ENCODE data around the gene PAOX.
"Not testable (repeated sequence)": the region's sequence is repeated elsewhere in the genome, so short reads cannot be mapped to it uniquely, and the experiment has no call there.

PAOX gene

DNA sequence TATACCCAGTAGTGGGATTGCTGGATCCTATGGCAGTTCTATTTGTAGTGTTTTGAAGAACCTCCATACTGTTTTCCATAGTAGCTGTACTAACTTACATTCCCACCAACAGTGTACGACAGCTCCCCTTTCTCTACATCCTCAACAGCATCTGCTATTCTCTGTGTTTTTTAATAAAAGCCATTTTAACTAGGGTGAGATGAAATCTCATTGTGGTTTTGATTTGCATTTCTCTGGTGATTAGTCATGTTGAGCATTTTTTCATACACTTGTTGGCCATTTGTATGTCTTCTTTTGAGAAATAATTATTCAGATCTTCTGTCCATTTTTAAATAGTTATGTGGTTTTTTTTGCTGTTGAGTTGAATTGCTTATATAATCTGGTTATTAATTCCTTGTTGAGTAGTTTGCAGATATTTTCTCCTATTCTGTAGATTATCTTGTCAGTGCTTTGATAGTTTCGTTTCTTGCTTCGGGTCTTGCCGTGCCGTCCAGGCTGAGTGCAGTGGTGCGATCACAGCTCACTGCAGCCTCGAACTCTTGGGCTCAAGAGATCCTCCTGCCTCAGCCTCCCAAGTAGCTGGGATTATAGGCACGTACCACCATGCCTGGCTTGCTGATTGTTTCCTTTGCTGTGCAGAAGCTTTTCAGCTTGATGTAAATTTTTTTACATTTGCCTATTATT, 26.9 kb downstream of the PAOX start:
- DNase-seq (ENCODE audit: low spot score) = no peak

DNA sequence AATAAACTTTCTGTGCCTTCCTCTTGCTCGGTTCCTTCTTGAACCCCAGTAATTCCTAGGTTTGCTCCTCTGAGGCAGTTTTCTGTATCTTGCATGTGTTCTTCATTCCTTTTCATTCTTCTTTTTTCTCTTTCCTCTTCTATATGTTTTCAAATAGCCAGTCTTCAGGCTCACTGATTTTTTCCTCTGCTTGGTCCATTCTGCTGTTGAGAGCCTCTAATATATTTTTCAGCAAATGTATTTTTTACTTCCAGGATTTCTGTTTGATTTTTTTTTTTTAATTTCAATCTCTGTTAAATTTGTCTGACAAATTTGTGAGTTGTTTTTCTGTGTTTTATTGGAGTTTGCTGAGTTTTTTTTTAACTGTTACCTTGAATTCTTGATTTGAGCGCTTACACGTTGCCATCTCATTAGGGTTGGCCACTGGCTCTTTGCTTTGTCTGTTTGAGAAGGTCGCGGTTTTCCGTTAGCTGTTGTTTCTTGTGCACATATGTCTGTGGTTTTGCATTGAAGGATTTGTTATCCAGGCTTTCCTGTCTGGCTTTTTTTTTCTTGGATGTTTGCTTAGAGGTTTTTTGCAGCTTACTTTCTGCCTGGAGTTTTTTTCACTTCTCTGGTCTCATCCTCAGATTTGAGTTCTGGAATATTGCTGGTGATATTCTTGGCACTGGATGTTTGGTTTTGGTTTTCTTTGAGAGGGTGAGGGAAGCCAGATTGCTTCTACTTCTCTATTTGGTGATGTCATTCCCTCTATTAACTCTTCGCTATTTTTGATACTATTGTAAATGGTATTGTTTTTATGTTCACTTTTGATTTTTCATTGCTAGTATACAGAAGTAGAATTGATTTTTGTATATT, 32.7 kb downstream of the PAOX start:
- no peak for DNase-seq (ENCODE audit: low spot score)

DNA sequence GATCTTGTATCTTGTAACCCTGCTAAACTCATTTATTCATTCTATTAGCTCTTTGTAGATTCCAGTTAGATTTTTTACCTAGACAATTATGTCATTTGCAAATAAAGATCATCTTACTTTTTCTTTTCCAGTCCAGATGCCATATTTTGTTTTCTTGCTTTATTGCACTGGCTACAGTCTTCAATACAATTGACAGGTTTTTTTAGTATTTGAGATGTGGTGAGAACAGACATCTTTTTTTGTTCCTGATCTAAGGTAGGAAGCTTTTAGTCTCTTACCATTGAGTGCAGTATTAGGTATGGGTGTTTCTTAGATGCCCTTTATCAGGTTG, 33.3 kb downstream of the PAOX start:
- no peak for DNase-seq (ENCODE audit: low spot score)

DNA sequence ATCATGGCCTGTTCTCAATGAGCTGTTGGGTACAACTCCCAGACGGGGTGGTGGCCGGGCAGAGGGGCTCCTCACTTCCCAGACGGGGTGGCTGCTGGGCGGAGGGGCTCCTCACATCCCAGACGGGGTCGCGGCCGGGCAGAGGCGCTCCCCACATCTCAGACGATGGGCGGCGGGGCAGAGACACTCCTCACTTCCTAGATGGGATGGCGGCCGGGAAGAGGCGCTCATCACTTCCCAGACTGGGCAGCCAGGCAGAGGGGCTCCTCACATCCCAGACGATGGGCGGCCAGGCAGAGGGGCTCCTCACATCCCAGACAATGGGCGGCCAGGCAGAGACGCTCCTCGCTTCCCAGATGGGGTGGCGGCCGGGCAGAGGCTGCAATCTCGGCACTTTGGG, 35.3 kb downstream of the PAOX start:
- DNase-seq (ENCODE audit: low spot score) = not testable (repeated sequence)

DNA sequence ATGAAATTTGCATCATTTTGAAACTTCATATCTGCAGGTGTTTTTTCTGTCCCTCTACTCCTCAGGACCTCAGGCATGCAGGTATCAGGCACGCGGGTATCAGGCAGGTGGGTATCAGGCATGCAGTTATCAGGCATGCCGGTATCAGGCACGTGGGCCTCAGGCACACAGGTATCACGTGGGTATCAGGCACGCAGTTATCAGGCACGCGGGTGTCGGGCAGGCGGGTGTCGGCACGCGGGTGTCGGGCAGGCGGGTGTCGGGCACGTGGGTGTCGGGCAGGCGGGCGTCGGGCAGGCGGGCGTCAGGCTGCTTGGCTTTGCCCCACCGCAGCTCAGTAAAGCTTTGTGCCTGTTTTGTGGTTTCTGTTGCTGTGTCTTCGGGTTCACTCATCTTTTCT, 36.7 kb downstream of the PAOX start:
- DNase-seq (ENCODE audit: low spot score) = no peak

DNA sequence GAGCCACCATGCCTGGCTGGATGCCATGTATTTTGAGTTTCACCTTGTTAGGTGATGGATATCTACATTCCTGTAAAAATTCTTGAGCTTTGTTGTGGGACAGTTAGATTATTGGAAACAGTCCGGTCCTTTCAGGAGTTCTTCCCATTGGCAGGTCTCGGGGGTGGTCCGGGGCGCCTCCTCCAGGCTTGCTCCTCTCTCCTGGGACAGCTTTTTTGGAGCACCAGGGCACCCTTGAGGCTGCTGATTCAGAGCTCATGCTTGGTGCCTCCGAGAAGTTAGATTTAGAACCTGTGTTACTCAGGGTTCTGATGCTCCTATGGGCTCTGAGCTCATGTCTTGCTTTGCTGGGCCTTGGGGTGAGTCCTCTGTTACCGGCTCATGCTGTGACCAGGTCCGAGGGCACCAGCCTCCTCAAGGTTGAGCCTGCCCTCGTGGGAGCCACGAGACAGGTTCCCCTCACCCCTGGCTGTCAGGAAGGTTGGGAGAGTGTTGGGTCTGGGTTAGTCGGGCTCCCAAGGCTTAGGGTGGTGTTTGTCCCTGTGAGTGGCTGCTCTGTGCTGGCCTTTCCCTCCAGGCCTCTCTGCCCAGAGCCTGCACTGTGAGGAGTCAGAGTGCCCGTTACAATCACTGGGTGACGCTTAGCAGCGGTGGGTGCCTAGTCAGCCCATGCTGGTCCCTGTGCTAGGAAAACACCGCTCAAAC, 39.4 kb downstream of the PAOX start:
- DNase-seq (ENCODE audit: low spot score) = no peak

DNA sequence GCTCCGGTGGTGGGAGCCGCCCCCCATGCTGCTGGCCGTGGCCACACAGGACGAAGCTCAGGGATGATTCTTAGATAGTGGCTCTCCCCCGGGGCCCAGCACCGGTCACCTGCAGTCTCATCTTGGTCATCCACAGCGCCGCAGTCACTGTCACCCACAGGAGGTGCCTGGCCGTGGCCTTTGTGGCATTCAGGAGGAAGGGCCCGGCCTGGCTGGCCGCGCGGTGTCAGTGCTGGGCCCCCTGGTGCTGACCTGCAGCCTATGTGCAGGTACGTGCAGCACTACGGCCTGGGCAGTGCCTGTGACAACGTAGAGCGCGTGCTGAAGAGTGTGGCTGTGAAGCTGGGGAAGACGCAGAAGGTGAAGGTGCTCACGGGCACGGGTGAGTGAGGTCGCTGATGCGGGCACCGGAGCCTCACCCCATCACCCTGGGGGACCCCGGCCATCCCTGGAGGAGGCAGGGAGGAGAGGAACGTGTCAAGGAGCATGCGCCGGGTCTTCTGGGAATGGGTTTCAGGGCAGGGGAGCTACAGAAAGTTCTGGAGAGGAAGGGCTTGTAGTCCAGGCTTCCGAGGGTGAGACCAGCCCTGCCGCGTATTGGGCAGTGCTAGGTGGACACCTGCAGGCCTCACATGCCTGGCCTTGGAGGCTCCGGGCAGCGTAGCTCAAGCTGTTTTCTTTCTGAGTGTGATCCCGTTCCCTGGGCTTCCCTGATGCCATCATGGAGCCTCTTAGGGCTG, 40.3 kb downstream of the PAOX start:
- no peak for DNase-seq (ENCODE audit: low spot score)

DNA sequence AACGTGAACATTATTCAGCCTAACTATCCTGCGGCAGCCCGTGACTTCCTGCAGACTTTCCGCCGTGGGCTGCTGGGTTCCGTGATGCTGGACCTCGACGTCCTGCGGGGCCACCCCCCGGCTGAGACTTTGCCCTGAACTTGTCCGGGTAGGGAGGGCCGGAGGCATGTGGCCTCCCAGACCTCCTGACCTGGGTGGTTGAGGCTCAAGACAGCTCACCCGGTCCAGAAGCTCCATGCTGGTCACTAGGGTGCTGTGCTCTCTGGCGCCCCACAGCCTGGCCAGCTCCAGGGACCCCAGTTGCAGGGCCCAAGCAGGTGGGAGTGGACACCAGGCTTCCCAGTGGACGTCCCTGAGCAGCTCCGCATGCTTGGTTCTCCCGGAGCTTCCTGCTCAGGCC, 41.0 kb downstream of the PAOX start:
- no peak for DNase-seq (ENCODE audit: low spot score)

DNA sequence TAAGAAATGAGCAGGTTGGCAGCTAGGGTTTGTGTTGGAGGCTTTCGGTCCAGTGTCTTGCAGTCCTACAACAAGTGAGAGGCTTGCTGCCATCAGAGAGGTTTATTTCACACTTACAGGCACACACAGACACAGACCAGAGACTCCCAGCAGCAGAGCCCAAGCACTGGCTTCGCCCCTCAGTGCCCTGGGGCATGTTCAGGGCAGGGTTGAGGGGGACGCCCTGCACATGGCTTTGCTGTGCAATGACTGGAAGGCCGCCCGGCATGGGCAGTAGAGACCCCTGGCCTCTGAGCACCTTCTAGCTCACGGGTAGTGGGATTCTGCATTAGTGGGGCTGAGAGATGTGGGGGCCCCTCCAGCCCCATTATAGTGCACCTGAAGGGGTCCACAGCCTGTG, 41.5 kb downstream of the PAOX start:
- no peak for DNase-seq (ENCODE audit: low spot score)

DNA sequence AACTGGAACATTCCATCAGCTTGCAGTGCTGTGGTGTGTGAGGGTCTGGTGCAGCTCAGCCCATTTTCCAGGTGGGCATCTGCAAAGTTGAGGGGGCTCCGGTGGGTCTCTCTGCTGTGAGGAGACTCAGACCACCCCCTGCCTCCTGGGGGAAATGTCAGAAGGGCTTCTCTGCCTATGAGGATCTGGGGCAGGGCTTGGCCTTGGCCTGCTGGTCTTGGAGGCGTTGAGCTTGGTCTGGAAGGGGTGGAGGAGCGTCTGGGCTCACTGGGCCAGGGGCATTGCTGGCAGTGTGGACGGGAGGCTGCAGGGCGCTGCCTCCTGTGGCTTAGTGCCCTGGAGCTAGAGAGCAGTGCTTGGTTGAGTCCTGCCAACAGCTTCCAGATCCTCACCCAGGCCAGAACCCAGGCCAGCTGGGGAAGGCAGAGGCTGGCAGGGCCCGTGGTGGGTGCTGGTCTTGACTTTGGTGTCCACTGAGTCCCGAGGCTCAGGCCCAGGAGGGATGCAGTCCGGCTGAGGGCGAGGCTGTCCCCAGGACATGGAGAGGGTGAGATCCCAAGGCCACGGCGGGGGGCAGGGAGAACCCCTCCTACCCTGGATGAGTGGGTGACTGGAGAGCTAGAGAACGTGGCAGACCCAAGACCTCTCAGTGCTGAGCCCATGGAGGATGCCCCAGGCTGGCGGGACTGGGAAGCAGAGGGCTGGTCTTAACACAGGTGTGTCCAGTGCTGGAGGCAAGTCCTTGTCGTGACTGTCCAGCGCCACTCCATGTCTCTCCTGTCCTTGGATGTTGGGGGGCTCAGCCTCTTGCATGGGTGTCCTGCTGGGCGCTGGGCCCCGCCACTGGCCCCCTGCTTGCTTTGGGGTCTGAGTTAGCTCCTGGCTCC, 42.5 kb downstream of the PAOX start:
- DNase-seq (ENCODE audit: low spot score) = no peak

DNA sequence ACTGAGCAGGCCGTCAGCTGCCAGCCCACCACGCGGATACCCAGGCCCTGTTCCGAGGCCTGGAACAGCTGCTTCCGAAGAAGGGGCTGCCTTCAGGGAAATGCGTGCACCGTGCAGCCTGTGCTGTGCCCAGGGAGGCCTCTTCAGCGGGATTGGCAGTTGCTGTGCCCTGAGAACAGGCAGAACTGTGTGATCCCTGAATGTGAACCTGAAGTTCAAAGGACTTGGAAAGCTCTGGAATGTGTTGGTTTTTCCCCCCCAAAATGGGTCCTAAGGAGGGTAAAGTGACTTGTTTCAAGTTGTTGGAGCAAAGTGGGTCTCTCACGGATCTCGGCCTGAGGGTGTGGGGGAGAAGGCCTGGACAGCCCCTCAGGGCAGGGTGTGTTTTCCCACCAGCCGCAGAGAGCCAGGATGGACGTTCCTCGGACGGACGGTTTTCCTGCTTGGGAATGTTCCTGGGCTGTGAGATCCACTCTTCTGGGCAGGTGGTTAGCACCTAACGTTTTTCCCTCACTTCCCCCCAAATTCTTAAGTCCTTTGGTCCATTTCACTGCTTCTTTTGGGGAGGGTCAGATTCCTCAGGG, 43.3 kb downstream of the PAOX start:
- no peak for DNase-seq (ENCODE audit: low spot score)

DNA sequence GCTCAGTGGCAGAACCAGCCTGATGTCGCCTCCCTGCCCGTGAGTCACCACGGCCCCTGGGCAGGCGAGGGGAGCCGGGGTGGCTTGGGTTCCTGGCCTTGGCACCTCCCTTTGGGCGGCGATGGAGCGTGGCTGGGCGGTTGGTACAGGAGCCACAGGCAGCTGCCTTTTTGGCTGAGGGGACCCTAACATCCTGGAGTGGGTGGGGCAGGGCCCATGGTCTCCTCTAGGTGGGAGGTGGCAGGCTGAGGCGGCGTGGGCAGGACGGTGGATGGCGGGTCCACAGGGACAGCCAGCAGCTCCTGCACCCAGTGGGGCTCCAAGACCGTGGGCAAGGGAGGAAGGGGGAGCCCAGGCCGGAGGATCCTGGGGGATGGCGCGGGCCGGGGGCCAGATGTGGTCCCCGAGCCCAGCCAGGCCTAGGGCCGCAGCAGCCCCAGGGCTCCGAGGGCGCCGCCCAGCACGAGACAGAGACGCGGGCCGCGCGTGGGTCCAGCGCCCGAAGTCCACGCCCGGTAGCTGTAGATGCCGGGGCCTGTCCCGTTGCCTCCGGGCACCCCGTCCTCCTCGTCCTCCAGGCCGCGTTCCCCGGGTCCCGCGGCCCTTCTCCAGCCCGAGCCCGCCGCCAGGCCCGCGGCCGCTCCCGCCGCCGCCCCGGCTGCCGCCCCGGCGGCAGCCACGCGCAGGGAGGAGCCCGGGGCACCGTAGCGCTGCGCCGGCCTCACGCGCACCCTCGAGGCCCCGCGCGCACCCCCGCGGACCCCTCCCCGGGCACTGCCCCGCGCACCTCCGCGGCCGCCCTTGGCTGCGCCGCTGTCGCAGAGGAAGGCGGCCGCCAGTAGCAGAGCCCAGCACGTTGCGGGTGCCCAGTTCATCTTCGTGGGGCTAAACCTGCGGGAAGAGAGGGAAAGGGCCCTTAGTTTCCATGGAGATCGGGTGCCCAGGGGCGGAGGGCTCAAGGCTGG, 44.0 kb downstream of the PAOX start:
- no peak for DNase-seq (ENCODE audit: low spot score)

DNA sequence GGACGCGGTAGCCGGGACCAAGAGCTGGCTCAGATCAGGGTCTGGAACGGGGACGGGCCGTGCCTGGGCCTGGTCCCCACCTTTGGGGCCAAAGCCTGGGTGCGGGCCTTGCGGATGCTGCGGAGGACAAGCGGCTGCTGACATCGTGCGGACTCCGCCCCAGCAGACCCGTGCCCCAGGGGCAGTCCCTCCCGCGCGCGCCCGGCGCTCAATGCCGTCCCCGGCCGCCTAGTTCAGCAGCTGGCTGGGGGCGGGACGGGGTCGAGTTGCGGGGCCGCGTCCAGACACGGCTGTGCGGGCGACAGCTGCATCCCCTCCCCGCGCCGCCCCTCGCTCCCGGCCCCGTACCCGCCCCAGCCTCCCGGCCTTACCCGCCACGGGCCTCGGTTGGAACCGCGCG, 45.0 kb downstream of the PAOX start:
- not testable (repeated sequence) for DNase-seq (ENCODE audit: low spot score)

DNA sequence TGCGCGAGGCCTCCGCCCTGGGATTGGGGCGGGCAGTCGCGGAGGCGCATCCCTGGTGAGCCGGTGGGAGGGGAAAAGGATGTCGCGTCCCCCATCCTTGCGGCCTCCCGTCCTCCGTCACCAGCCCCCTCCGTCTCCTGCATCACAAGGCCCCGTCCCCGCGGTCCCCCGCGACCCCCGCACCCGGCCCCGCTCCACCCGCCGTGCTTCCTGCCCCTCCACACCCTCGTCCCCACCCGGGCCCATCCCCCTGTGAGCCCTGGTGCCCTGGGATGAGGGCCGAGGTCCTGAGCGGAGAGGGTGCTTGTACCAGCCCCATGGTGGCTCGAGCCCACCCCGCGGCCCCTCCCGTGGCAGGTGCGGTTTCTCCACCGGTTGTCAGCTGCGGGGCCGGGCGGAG, 45.5 kb downstream of the PAOX start, which contains the start of gene SPRN:
Gene SPRN (minus strand): TSS at position 25 of the 400 bp plus-strand sequence. CDS start 944 bp downstream, outside the sequence.
- DNase-seq (ENCODE audit: low spot score) = not testable (repeated sequence)

DNA sequence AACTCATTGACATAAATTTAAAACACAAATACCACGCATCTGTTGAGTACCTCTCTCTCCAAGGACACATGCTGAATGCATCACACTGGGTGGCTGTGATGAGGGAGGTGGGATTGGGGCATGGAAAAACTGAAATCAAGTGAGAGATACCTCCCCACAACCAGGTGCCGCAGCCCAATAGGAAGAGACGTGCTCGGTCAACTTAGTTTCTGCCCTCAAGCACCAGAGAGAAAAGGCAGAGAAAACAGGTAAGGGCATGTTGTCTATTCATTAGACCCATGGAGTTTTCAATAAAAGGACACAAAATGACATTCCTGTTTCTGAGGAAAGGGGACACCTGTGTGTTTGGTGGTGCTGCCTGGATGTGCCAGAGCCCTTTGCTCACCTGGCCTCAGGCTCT, 50.5 kb downstream of the PAOX start:
- not testable (repeated sequence) for DNase-seq (ENCODE audit: low spot score)

DNA sequence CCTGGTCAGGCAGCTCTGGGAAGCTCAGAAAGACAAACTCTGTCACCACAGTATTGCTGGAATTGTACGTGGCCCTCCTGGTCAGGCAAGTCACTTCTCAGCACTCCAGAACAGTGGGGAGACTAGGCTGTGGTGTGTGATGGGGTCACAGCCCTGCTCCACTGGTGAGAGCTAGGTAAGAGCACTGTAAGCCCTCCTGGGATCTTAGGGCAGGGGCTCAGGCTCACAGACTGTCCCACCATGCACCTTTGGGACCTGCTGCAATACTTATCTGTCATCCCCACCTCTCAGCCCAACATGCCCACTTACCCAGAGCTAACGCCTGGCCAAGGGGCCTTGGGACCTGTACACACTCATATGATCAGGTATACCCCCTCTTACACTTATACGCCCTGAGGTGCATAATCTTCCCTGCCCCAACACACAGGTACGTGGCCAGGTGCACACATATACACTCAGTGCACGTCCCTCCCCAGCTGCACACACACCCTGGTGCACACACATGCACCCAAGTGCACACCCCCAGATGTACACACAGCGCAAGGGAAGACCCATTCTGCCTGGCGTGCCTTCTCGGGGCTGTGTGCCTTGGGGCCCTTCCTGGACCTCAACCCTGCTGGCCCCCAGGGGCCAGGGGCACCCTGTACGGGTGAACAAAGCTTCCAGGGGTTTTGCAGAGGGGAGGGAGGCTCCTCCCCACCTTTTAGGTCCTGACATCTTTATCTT, 53.0 kb downstream of the PAOX start:
- DNase-seq (ENCODE audit: low spot score) = not testable (repeated sequence)

DNA sequence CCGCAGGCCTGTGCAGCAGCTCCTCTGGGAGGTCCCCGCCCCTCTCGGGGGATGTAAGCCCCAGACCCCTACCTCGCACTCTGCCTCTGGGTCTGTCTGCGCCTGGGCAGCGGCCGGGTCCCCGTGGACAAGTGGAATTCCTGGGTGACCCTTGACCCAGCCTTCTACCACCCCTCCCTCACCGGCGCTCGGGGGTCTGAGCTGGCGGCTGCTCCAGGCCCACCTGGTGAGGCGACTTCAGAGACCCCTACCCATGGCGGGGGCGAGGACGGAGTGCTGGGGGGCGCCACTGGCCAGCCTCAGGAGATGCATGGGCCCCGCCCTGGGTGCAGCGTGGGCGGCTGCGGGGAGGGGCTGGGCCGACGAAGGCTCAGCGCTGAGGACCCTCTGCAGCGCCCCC, 53.7 kb downstream of the PAOX start:
- DNase-seq (ENCODE audit: low spot score) = not testable (repeated sequence)

DNA sequence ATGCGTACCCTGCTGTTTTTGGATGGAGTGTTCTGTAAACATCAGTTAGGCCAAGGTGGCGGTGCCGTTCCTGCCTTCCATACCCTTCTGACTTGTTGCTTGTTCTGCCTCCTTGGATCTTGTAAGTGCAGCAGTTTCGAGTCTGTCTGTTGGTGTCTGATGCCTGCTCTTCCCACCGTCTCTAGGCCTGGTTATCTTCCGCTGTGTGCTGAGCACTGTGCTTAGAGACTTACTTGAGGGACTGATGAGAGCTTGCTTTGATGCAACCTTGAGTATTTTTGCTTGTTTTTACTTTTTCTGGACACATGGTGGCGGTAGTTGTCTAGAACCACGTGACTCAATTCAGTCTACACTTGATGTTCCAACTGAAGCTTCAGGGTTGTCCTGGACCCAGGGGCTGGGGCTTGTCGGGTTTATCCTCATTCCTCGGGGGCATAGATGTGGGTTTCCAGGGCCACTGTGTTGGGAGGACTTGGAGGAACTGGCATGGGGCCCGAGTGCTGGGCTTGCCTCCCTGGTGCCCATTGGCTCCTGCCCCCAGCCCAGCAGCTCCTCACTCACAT, 59.7 kb downstream of the PAOX start:
- peak; percentile 27 for DNase-seq (ENCODE audit: low spot score)
